ENCODE measurements around the gene ENPP7. TPM values are rescaled to one million over a fixed set of nuclear protein-coding genes. Genes with fewer than 3 reads are reported as not detected.

ENPP7 gene
- total RNA-seq, 2 donors from 2014 or later: not detected

DNA sequence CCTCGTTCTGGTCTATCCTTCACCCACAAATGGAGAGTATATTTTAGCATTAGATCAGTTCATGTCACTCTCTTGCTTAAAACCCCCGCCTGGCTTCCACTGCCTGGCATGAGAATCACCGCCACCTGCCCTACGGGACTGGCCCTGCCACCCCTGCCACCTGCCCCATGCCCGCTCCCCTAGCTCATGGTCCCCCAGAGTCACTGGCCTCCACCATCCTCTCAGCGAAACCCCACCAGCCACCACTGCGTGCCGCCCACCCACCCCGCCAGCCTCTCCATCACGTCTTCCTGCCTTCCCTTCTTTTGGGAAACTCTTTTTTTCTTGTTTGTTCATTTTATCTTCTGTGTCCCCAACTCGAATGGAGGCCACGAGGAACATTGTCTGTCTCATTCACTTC is 982 bp upstream of the ENPP7 start:
- intact Hi-C loops (cut with DNase I): no loop called here
- no peak for DNase-seq

DNA sequence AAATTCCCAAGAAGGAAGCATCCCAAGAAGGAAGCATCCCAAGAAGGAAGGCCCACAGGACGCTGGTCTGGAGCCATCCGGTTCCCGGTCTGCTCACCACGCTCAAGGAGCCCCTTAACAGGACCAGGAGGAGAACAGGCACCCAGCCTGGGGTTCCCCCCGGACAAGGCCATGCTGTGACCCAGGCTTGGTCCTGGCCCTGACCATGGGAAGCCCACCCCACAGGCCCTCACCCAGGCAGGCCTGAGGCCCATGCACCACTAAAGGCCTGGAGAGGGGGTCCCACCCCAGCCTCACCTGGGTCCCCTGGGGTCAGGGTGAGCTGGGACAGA is 340 bp upstream of the ENPP7 start:
- Histone ChIP-seq H3K4me3 (no peak overlapping the region), H3K4me1 (peaks cover 10% of the 10 kb centered on the region), H3K27me3 (no peaks in the 10 kb centered on the region), H3K36me3 (replicated peaks in 1 of 2; ENCODE audit: insufficient read depth in 1 of 2, low read depth in 2 of 2) (no peaks in the 10 kb centered on the region), H3K27ac (no peak overlapping the region), H3K9me3 (no peaks in the 10 kb centered on the region)
- WGBS, 2 donors: 73 to 90% methylated on average over 5 of the region's 5 CpGs
- ATAC-seq (no peak), DNase-seq (no peak)
- no peak for TF ChIP-seq POLR2A (IDR thresholded peaks at IDR 0.05)
- TF ChIP-seq, protein P1, sequence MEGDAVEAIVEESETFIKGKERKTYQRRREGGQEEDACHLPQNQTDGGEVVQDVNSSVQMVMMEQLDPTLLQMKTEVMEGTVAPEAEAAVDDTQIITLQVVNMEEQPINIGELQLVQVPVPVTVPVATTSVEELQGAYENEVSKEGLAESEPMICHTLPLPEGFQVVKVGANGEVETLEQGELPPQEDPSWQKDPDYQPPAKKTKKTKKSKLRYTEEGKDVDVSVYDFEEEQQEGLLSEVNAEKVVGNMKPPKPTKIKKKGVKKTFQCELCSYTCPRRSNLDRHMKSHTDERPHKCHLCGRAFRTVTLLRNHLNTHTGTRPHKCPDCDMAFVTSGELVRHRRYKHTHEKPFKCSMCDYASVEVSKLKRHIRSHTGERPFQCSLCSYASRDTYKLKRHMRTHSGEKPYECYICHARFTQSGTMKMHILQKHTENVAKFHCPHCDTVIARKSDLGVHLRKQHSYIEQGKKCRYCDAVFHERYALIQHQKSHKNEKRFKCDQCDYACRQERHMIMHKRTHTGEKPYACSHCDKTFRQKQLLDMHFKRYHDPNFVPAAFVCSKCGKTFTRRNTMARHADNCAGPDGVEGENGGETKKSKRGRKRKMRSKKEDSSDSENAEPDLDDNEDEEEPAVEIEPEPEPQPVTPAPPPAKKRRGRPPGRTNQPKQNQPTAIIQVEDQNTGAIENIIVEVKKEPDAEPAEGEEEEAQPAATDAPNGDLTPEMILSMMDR (IDR thresholded peaks at IDR 0.05): no peak
- intact Hi-C loops (cut with DNase I): no loop called here

More for the DNA sequence above, 982 bp upstream of the ENPP7 start:
- Histone ChIP-seq H3K27me3 (no peaks in the 10 kb centered on the region), H3K9me3 (no peaks in the 10 kb centered on the region), H3K4me1 (peaks cover 10% of the 10 kb centered on the region), H3K4me3 (no peak overlapping the region), H3K27ac (no peak overlapping the region), H3K36me3 (replicated peaks in 1 of 2; ENCODE audit: insufficient read depth in 1 of 2, low read depth in 2 of 2) (no peaks in the 10 kb centered on the region)
- 84 to 89% methylated on average over 12 of the region's 12 CpGs for WGBS, 2 donors
- ATAC-seq: no peak
- TF ChIP-seq POLR2A (IDR thresholded peaks at IDR 0.05): no peak
- TF ChIP-seq, protein P1 (IDR thresholded peaks at IDR 0.05): no peak

DNA sequence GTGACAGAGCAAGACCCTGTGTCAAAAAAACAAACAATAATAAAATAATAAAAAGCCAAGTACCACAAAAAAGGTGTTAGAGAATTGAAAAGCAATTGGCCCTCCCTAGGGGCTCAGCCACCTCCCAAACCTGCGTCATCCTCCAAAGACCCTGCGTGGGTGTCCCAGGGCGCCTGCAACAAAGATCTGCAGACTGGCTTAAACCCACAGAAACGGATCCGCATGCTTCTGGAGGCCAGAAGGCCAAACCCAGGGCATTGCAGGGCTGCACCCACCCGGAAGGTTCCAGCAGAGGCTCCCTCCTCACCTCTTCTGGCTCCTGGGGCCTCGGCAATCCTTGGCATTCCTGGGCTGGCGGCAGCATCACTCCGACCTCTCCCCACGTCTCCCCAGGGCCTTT is 1.5 kb downstream of the ENPP7 start:
- no peak for TF ChIP-seq POLR2A (IDR thresholded peaks at IDR 0.05)
- TF ChIP-seq, protein P1 (IDR thresholded peaks at IDR 0.05): no peak
- peak overlapping the region in 3 of 4 donors; percentile 45 to 74 (median 50) for H3K27ac ChIP-seq

DNA sequence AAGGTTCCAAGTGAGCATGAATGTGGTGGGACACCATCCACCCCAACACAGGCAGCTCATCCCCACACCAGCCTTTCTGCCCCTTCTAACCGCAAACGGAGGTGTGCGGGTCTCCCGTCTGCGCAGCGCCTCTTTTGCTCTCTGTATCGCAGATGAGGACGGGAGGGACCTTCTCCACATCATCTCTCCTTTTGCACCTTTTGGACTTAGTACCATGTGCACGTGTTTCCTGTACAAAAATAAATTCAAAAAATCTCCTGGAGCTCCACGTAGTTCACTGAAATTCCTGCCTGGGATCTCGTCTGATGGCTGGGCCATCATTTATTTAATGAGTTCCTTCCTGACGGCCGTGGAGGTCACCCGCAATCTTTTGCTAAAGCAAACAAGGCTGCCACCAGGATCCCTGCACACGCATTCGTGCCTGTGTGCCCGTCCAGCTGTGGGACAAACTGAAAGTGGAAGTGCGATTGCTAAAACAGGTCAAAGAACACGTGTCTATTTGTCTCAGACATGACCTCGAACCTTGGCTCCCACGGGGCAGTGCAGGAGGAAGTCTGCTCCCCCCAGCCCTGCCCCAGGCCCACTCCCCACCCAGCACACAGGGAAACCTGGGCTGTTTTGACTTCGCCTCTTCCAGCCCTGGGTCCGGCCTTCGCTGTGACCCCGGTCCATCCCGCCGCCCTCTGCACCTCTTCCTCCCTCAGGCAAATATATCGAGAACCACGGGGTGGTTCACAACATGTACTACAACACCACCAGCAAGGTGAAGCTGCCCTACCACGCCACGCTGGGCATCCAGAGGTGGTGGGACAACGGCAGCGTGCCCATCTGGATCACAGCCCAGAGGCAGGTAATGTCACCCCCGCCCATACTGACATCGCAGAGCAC is 2.3 kb downstream of the ENPP7 start:
- Histone ChIP-seq H3K9me3 (no peaks in the 10 kb centered on the region), H3K27me3 (no peaks in the 10 kb centered on the region), H3K27ac (peak overlapping the region in 3 of 4 donors; percentile 45 to 74 (median 50)), H3K4me1 (peaks cover 13% of the 10 kb centered on the region), H3K4me3 (no peak overlapping the region), H3K36me3 (replicated peaks in 1 of 2; ENCODE audit: insufficient read depth in 1 of 2, low read depth in 2 of 2) (no peaks in the 10 kb centered on the region)
- peak; percentile 52 for ATAC-seq
- DNase-seq: peak in 1 of 4 donors; percentile 63
- intact Hi-C loops (cut with DNase I): no loop called here
- 59 to 64% methylated on average over 25 to 35 of the region's 35 CpGs for WGBS, 2 donors
- TF ChIP-seq, protein P1 (IDR thresholded peaks at IDR 0.05): no peak
- TF ChIP-seq POLR2A (IDR thresholded peaks at IDR 0.05): no peak

More for the DNA sequence above, 1.5 kb downstream of the ENPP7 start:
- DNase-seq (no peak), ATAC-seq (no peak)
- no peak overlapping the region for H3K4me3 ChIP-seq
- no peaks in the 10 kb centered on the region for H3K9me3 ChIP-seq
- H3K27me3 ChIP-seq: no peaks in the 10 kb centered on the region
- 81 to 93% methylated on average over 10 of the region's 10 CpGs for WGBS, 2 donors
- H3K36me3 ChIP-seq (replicated peaks in 1 of 2; ENCODE audit: insufficient read depth in 1 of 2, low read depth in 2 of 2): no peaks in the 10 kb centered on the region
- intact Hi-C loops (cut with DNase I): no loop called here
- peaks cover 10% of the 10 kb centered on the region for H3K4me1 ChIP-seq

DNA sequence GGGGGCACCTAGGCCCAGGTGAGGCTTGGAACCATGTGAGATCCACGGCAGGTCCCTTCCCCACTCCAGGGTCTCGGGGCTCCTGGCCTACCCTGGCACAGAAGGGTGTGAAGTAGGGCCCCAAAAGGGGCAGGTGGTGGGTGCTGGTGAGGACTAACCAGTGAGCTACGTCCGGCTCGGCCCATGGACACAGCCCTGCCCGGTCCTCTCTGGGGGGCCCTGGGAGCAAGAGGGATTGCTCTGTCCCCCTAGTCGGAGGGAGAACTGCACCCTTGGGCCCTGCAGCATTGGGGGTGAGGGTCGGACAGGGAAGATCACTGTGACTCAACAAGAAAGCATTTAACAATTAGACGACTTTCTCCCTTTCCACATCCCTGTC is 2.9 kb downstream of the ENPP7 start:
- intact Hi-C loops (cut with DNase I): no loop called here
- Histone ChIP-seq H3K9me3 (no peaks in the 10 kb centered on the region), H3K4me1 (peaks cover 13% of the 10 kb centered on the region), H3K4me3 (no peak overlapping the region), H3K27me3 (no peaks in the 10 kb centered on the region), H3K36me3 (replicated peaks in 1 of 2; ENCODE audit: insufficient read depth in 1 of 2, low read depth in 2 of 2) (no peaks in the 10 kb centered on the region), H3K27ac (peak overlapping the region in 2 of 4 donors; percentile 45 to 74)
- no peak for ATAC-seq
- no peak for DNase-seq
- 75 to 76% methylated on average over 4 to 9 of the region's 9 CpGs for WGBS, 2 donors
- TF ChIP-seq, protein P1 (IDR thresholded peaks at IDR 0.05): no peak
- TF ChIP-seq POLR2A (IDR thresholded peaks at IDR 0.05): no peak
